NCI-H1930 (cell line): ENCODE data around the gene ARHGEF37.

Source experiments
- DNase-seq, 2 experiments: peaks; one replicate each; lab custom pipeline; 2025; lab: John Stamatoyannopoulos, UW

ARHGEF37 gene

DNA sequence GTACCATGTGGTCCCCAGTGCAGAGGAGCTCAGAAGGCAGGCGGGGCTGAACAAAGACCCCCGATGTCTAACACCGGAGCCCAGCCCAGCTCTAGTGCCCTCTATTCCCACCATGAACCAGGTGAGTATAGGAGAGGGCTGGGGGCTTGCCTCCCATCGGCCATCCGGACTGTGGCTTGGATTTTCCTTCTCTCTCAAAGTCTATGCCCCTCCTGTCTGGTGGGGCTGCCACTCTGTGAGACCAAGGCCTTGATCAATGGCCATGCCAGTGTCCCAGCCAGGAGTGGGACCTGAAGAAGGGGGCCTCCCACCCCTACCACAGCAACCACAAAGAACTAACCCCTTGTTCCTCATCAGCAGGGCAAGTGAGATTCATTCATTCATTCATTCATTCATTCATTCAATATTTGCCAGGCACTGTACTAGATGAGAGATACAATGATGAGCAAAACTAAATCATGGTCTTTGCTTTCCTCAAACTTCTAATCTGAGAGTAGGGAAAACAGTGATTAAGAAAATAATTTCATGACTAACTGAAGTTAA lies 47.6 kb downstream of the ARHGEF37 start:
- DNase-seq = no peak

GRCh38 chr5:149629421-149629820 lies 48.1 kb downstream of the ARHGEF37 start:
- DNase-seq = no peak

- no peak for DNase-seq
Observed at GRCh38 chr5:149630337-149630736, 49.0 kb downstream of the ARHGEF37 start.

DNA sequence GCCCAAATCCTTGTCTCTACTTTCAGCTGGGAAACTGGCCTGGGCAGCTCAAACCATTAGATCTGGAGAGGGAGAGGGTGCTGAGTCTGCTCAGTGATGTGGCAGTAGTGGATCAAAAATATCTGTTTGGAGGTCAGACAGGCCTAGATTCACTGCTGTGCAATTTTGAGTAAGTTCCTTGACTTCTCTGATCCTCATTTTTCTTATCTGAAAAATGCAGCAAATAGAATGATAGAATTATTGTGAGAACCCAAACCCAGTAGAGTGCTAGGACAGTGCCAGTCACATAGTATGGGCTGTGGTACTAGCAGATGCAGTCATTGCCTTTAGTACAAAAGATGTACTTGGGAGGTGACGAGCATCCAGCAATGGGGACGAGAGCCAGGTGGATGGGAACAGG lies 50.2 kb downstream of the ARHGEF37 start:
- DNase-seq = no peak

DNA sequence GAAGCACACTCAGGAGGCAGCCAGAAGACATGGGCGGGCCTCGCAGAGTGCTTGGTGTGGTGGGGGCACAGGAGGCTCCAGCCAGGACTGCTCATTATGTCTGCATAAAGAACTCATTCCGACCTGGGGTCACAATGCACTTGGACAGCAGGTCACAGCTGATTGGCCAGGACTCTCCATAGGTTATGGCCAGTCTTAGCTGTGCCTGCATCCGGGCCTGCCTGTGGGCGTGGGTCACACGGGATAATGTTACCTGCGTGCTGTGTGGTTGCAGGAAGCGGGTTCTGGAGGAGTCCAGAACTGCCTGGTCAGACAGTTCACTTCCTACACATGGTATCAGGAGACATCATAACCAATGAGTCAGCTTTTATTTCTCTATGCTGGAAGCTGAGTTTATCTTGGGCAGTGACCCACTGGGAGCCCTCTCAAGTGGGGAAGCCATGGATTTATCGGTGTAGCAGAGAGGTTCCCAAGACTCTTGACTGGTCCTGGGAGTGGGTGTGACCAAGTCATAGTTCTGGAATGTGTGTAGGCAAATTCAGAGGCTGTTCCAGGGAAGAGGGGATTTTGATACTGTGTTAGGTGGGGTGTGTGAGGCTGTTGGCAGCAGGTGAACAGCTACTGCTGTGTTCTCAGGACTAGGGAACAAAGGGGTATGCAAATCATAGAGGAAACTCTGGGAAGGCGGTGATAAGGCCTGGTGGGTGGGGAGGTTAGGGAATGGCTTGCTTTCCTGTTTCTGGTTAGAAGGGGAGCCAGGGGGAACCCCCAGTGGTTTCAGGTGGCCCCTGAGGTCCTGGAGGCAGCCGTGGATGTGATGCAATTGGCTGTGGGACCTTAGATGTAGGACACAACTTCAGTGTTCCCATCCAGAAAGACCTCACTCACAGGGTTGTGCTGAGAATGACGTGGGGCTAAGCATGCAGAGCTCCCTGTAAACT lies 51.3 kb downstream of the ARHGEF37 start:
- DNase-seq = no peak

DNA sequence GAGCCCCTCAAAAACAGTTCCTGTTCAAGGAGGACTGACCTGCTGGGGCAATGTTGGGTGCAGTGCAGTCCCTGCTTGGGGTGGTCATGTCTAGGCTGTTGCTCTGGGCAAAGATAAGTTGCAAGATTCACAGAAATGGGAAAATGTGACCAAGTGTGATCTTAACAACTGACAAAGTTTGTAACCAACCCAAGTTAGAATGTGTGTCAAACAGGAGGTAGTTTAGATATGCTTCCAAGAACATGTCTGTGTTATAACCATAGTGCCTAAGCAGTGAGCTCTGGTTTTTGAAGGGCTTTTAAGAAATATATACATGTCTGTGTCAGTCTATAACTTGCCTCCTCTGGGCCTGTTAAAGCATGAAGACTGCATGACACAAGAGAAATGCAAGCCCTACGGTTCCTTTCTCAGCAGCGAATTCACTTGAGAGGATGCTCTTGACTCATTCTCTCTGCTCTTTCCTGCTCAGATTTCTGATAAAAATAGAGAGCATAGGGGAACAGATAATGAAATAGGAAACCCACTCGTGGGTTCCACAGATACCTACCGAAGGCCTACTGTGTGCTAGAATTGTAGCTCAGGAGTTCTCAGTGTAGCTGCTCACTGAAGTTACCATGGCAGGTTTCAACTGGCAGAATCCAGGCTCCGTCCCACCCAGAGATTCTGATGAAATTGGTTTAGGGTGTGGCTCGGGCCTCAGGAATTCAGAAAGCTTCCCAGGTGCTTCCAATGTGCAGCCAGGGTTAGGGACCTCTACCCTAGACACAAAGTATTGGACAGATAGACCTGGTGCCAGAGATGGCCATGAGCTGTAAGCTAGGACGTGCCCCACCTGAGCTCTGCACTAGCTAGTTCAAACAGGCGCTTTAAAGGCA lies 52.4 kb downstream of the ARHGEF37 start:
- no peak for DNase-seq

GRCh38 chr5:149635394-149635793 lies 54.1 kb downstream of the ARHGEF37 start:
- DNase-seq = no peak

GRCh38 chr5:149636191-149636860 lies 55.0 kb downstream of the ARHGEF37 start:
- no peak for DNase-seq

GRCh38 chr5:149636861-149637246 lies 55.6 kb downstream of the ARHGEF37 start:
- DNase-seq = no peak

GRCh38 chr5:149638136-149638535 lies 56.8 kb downstream of the ARHGEF37 start:
- no peak for DNase-seq

DNA sequence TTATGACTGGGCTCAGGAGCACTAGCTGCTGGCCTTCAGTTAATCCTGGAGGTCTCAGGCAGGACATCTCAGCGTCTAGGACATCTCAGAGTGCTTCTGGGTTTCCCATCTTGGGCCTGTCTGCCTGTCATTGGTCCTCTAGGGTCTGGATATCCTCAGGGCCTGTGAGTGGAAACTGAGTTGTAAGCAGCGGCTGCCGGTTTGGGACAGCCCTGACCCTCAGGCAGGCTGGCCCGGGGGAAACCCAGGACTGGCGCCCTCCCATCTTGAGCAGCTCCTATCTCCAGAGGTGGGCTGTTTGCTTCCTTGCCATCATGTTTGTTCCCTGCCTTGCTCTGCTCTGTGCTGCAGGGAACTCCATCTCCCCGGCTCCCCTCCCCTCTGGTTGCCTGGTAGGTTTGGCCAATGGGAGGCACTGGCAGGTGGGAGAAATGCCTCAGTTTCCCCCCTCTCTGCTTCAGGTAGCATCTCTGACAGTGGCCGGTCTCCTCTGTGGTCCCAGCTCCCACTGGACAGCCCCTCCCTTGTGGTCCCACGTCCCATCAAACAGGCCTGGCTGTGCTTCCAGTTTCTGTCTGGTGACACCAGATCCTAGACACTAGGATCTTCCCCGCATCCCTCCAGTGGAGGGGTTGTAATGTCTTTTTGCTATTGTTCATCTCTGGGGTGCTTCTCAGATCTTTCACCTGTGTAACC lies 57.4 kb downstream of the ARHGEF37 start:
- DNase-seq = no peak

GRCh38 chr5:149639737-149640136 lies 58.4 kb downstream of the ARHGEF37 start:
- no peak for DNase-seq

DNA sequence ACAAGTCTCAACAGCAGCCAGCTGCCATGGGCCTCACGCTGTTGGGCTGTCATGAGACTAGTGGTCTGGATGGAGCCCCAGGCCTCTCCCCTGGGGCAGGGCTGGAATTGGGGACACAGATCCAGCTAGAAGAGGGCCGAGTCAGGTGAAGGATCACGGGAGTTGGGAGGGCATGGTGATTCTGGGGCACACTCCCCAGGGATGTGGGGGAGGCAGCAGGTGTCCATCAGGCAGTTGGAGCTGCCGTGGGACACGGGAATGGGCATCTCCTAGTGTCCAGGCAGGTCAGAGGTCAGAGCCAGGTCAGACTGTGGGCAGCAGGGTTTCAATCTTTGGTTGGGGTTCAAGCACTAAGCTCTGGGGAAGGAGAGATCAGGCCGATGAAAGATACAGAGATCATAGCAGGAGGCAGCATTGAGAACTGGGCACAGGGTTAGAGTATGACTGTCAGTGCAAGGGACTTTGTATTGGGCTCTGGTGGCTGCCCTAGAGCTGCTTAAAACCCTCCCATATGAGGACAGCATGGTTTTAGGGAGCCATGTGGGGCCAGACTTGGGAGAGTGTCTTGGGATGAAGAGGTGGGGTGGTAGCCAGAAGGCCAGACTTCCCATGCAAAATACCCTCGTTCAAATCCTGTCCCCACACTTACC lies 59.2 kb downstream of the ARHGEF37 start:
- DNase-seq = no peak

DNA sequence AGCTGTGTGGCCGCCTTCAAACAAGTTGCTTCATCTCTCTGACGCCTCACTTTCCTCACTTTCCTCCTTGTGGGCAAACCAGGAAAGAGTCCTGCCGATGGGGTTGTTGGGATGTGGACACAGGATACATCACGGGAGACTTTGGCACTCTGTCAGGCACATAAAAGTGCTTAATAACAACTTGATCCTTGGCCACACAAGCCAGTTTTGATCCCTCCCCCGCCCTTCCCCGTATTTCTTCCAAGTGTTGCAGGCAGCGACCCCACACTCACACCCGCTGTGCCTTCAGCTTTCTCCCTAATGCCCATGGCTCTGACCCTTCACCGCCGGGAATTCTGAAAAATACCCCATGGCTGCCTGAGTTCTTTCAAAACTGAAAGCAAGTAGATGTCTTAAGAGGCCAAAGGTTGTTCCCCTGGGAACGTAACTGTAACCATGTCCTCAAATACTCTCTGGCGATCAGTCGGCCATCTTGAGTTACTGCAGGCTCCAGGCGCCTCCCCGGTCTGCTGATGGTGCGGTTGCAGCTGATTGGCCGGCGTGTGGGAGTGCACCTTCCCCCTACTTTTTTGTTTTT lies 59.8 kb downstream of the ARHGEF37 start:
- DNase-seq = no peak

- DNase-seq = no peak
Observed at GRCh38 chr5:149641600-149641999, 60.3 kb downstream of the ARHGEF37 start.

DNA sequence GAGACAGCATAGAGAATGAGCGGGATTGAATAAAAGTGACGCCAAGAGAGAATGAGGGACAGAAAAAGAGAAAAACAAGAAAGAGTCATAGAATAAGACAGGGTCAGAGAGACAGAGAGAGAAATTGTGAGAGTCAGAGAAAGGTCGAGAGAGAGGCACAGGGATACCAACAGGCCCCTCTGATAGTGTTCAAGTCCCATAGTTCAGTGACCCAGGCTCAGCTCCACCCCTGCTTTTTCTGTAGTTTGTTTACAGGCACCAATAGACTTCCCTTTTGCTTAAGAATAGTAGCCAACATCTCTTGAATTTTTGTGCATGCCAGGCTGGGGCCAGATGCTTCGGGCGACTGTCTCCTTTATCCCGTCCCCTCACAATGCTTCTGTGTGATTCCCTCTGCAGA lies 62.5 kb downstream of the ARHGEF37 start:
- no peak for DNase-seq

DNA sequence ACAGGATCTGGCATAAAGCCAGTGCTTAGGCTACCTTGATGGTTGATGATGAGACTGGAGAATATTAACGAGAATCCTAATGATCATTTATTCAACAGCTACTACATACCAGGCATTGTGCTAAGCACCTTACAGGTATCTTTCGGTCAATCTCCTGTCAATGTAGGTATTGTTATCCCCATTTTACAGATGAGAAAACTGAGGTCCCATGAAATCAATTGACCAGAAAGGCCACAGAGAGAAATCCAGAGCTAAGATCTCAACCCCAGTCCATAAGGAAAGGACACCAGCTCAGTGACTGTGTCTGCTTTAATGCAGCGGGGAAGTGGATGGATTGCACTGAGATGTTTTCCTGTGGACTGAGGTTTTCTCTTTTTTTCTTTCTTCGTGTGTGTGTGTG lies 63.3 kb downstream of the ARHGEF37 start:
- DNase-seq = no peak

GRCh38 chr5:149645236-149645635 lies 63.9 kb downstream of the ARHGEF37 start:
- no peak for DNase-seq

DNA sequence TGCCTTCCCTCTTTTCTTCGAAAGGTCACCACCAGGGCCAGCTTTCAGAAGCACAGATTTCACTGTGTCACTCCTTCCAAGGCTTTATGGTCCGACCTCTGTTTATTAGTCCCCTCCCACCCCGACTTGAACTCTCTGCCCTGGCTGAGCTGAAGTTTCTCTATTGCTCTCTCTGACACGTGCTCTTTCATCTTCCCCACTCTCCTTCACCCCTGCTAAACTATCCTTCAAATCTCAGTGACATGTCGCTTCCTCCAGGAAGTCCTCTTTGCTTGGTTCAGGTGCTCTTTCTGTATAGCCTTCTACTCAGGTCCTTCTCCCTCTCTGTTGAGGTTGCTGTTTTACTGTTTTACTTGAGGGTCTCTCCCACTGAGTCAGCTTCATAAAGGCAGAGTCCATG lies 64.4 kb downstream of the ARHGEF37 start:
- no peak for DNase-seq

DNA sequence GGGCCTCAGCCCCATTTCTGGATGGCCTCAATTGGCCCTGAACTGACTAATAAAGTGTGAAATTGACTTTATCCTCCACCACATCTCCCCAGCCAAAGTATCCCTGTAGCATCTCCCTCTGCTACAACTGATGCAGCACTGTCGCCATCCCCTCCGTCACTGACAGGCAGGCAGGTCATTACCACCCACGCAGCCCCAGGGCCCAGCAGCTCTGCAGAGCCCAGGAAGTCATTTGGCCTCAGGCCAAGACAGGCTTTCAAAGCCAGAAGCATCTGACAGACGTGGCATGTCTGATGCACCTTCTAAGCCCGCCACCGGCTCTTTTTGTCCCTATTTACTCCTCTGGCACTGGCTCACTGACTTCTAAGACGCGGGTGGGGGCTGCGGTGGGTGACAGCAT lies 65.3 kb downstream of the ARHGEF37 start:
- DNase-seq = no peak

- DNase-seq = no peak
Observed at GRCh38 chr5:149647334-149647733, 66.0 kb downstream of the ARHGEF37 start.
